Measurements from ENCODE around the gene ZNF140. TPM values are rescaled to one million over a fixed set of nuclear protein-coding genes. Genes with fewer than 3 reads are reported as not detected.

ZNF140 gene
- total RNA-seq, 1 experiment from 2014 or later: 12.5 TPM

DNA sequence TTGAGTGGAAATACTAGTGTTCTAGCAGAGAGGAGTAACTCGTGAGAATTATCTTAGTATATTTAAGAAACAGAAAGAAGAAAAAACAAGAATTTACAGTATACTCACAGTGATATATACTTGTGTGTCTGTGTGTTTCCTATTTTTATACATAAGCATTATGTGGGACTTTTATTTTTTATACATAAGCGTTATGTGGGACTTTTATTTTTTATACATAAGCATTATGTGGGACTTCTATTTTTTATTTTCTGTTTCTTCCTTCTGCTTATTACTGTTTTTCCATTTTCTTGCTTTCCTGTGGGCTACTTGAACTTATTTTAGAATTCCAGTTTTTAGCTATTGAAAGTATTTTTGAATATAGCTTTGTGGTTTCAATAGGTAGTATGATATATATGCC lies 6.9 kb upstream of the ZNF140 start:
- H3K27me3 Mint-ChIP-seq (ENCODE audit: insufficient read depth, unreplicated experiment): no peaks in the 10 kb centered on the region
- DNase-seq: no peak
- TF ChIP-seq, protein P1, sequence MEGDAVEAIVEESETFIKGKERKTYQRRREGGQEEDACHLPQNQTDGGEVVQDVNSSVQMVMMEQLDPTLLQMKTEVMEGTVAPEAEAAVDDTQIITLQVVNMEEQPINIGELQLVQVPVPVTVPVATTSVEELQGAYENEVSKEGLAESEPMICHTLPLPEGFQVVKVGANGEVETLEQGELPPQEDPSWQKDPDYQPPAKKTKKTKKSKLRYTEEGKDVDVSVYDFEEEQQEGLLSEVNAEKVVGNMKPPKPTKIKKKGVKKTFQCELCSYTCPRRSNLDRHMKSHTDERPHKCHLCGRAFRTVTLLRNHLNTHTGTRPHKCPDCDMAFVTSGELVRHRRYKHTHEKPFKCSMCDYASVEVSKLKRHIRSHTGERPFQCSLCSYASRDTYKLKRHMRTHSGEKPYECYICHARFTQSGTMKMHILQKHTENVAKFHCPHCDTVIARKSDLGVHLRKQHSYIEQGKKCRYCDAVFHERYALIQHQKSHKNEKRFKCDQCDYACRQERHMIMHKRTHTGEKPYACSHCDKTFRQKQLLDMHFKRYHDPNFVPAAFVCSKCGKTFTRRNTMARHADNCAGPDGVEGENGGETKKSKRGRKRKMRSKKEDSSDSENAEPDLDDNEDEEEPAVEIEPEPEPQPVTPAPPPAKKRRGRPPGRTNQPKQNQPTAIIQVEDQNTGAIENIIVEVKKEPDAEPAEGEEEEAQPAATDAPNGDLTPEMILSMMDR (IDR thresholded peaks at IDR 0.05; ENCODE audit: insufficient read depth in 1 of 2, low read depth in 1 of 2, low read length in 1 of 2, severe bottlenecking in 1 of 2, unreplicated experiment in 1 of 2): no peak
- intact Hi-C loops (cut with micrococcal nuclease; ENCODE audit: unreplicated experiment): no loop called here
- H3K27me3 ChIP-seq (replicated peaks; ENCODE audit: control insufficient read depth, insufficient read depth, low read length): no peaks in the 10 kb centered on the region
- H3K9me3 Mint-ChIP-seq (ENCODE audit: unreplicated experiment): peaks cover 45% of the 10 kb centered on the region
- H3K4me3 Mint-ChIP-seq (ENCODE audit: unreplicated experiment): no peak overlapping the region
- no peak overlapping the region for H3K27ac Mint-ChIP-seq (ENCODE audit: unreplicated experiment)
- peaks cover 7% of the 10 kb centered on the region for H3K36me3 Mint-ChIP-seq (ENCODE audit: insufficient read depth, unreplicated experiment)
- no peaks in the 10 kb centered on the region for H3K36me3 ChIP-seq (ENCODE audit: control insufficient read depth, insufficient read depth, low read length)
- CTCF ChIA-PET: no interaction called here
- H3K4me1 Mint-ChIP-seq (ENCODE audit: low read depth, unreplicated experiment): no peaks in the 10 kb centered on the region
- H3K4me1 ChIP-seq: no peaks in the 10 kb centered on the region
- POLR2A ChIA-PET: no interaction called here
- peaks cover 35% of the 10 kb centered on the region; the same call in 1 of the 2 replicates for H3K9me3 ChIP-seq
- H3K4me3 ChIP-seq (ENCODE audit: low read depth, low read length): no peak overlapping the region
- no TSS peak for BruUV-seq (replicated peaks)

DNA sequence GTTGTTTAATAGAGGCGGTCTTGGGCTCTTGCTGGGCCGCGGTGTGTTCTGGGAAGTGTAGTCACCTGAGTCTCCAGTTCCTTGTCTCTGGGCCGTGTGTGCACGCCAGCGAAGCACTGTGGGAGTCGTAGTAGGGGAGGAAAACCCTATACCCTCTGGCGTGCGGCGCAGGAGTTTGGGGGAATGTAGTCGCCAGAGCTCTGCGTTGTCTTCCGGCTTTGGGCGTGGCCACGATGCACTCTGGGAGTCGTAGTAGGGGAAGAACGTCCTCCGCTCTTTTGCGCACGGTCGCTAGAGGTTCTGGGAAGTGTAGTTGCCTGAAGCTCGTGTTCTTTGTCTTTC lies 726 bp upstream of the ZNF140 start:
- BruUV-seq (replicated peaks): TSS peak; percentile 60
- ChIA-PET CTCF (interaction anchor here (1.1 kb wide), 1 partner anchor 101 kb away, joined by 6 read pairs; the partner anchor contains the start of gene ZNF268), POLR2A (interaction anchor here (0.7 to 1.1 kb wide), 8 partner anchors 42 to 251 kb away, joined by 3 to 14 read pairs (median 4); partner anchors contain the start of genes ZNF10, ZNF268, ZNF605 and ZNF84)
- Mint-ChIP-seq H3K9me3 (ENCODE audit: unreplicated experiment) (peaks cover 41% of the 10 kb centered on the region), H3K36me3 (ENCODE audit: insufficient read depth, unreplicated experiment) (peaks cover 40% of the 10 kb centered on the region), H3K27me3 (ENCODE audit: insufficient read depth, unreplicated experiment) (no peaks in the 10 kb centered on the region), H3K27ac (ENCODE audit: unreplicated experiment) (no peak overlapping the region), H3K4me3 (ENCODE audit: unreplicated experiment) (no peak overlapping the region), H3K4me1 (ENCODE audit: low read depth, unreplicated experiment) (no peaks in the 10 kb centered on the region)
- intact Hi-C loops (cut with micrococcal nuclease; ENCODE audit: unreplicated experiment): loop anchor here (1.0 to 2.0 kb wide), 5 partner anchors 43 to 123 kb away; partner anchors contain the start of genes ZNF10, ZNF26, ZNF268 and ZNF605
- TF ChIP-seq, protein P1 (IDR thresholded peaks at IDR 0.05; ENCODE audit: insufficient read depth in 1 of 2, low read depth in 1 of 2, low read length in 1 of 2, severe bottlenecking in 1 of 2, unreplicated experiment in 1 of 2): no peak
- H3K4me1 ChIP-seq: no peaks in the 10 kb centered on the region
- H3K9me3 ChIP-seq: peaks cover 44% of the 10 kb centered on the region
- peak; percentile 96 to 99 for DNase-seq
- H3K36me3 ChIP-seq (ENCODE audit: control insufficient read depth, insufficient read depth, low read length): peaks cover 9% of the 10 kb centered on the region
- H3K4me3 ChIP-seq (ENCODE audit: low read depth, low read length): peak overlapping the region; percentile 72
- no peaks in the 10 kb centered on the region for H3K27me3 ChIP-seq (replicated peaks; ENCODE audit: control insufficient read depth, insufficient read depth, low read length)

DNA sequence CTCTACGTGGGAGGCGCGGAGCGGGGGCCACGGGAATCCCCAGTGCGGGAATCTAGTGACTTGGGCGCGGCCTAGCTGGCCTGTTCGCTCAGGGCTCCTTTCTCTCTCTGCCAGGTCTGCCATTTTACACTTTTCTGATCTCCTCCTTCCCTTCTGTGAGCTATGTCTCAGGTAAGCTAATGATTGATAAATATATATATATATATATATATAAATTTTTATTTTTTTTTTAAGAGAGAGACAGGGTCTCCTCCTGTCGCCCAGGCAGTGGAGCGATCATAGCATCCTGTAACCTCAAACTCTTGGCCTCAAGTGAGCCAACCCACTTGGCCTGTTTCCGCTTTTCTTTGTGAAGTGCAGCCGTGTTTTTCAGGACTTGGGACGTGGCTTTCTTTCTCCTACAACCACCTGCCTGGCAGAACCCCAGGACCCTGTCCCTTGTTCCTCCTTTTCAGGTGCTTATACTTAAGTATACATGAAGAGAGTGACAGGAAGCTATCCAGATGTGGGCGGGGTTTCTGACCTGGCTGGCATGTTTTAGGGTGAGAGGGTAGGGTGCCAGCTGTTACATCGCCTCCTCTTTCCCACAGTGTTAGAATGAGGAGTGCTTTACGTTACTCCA lies 547 bp downstream of the ZNF140 start:
- Mint-ChIP-seq H3K27ac (ENCODE audit: unreplicated experiment) (no peak overlapping the region), H3K27me3 (ENCODE audit: insufficient read depth, unreplicated experiment) (no peaks in the 10 kb centered on the region), H3K36me3 (ENCODE audit: insufficient read depth, unreplicated experiment) (peaks cover 50% of the 10 kb centered on the region), H3K4me1 (ENCODE audit: low read depth, unreplicated experiment) (no peaks in the 10 kb centered on the region), H3K9me3 (ENCODE audit: unreplicated experiment) (peaks cover 33% of the 10 kb centered on the region), H3K4me3 (ENCODE audit: unreplicated experiment) (no peak overlapping the region)
- Histone ChIP-seq H3K4me1 (no peaks in the 10 kb centered on the region), H3K9me3 (peaks cover 46% of the 10 kb centered on the region), H3K27me3 (replicated peaks; ENCODE audit: control insufficient read depth, insufficient read depth, low read length) (no peaks in the 10 kb centered on the region), H3K36me3 (ENCODE audit: control insufficient read depth, insufficient read depth, low read length) (peaks cover 10% of the 10 kb centered on the region), H3K4me3 (ENCODE audit: low read depth, low read length) (peak overlapping the region; percentile 72)
- no peak for DNase-seq
- TF ChIP-seq, protein P1 (IDR thresholded peaks at IDR 0.05; ENCODE audit: insufficient read depth in 1 of 2, low read depth in 1 of 2, low read length in 1 of 2, severe bottlenecking in 1 of 2, unreplicated experiment in 1 of 2): no peak
- POLR2A ChIA-PET: interaction anchor here (0.5 to 1.0 kb wide), 2 partner anchors 8 to 95 kb away, joined by 3 to 5 read pairs; partner anchors contain the start of gene ZNF26
- intact Hi-C loops (cut with micrococcal nuclease; ENCODE audit: unreplicated experiment): loop anchor here (2.0 kb wide), 1 partner anchor 124 kb away; the partner anchor contains the start of gene ZNF605
- CTCF ChIA-PET: no interaction called here
- no TSS peak for BruUV-seq (replicated peaks)
